NCI-H510A treated with DMSO at 0.1 percent for 48 hours (cell line): ENCODE data around the gene KLF7.
A peak's percentile ranks its signal among the peaks of the same experiment; 100 is the strongest.
"Not testable (repeated sequence)": the region's sequence is repeated elsewhere in the genome, so short reads cannot be mapped to it uniquely, and the experiment has no call there.

Experiments
- DNase-seq: peaks from one replicate; lab custom pipeline; 2025; lab: John Stamatoyannopoulos, UW

KLF7 gene

DNA sequence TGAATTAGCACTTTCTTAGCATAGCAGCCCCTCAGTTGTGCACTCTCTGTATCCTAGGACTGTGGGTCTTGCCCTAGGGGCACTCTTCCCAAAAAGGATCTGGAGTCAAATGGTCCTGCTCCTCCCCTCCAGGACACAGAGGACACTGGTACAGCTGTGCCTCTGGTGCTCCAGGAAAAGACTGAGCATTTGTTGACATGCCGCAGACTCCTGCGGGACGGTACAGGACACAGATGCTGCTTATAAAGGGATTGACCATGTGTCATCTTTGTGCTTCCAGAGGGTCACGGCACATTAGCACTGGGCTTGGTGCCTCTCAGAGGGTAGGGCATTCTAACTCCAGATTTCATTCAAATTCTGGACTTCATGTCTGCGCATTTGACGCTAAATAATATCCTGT lies 110.5 kb downstream of the KLF7 start:
- DNase-seq, result no peak

DNA sequence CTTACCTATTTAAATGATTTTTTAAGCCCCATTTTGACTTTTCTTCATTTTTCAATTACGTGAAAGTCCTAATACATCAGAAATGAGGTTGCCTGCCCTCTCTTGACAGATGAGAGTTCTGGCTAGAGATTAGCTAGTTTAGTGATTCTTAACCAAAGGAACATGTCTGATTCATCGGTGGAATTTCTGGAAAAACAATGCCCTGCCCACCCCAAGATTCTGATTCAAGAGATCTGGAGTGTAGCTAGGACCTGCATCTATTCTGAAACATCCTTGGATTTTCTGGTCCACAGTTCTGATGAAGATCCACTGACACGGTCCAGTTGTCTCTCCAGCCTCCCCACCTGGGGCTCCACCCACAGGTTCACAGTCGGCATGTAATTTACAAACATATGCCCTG lies 111.2 kb downstream of the KLF7 start:
- no peak for DNase-seq

DNA sequence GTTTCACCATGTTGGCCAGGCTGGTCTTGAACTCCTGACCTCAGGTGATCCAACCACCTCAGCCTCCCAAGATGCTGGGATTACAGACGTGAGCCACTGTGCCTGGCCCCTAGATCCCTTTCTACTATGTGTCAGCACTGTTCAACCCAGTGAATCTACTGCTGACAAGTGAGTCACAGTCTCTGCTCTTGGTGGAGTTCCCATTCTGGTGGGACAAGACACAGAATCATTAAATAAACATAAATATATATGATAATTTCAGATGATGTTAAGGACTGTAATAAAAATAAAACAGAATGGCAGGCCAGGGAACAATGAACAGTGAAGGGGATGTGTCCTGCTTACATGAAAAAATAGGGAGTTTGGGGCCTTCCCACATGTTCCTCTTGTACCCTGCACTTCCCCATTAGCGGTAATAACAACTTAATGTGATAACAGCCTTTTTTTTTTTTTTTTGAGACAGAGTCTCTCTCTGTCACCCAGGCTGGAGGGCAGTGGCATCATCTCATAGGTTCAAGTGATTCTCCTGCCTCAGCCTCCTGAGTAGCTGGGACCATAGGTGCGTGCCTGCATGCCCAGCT lies 114.3 kb downstream of the KLF7 start:
- no peak for DNase-seq

DNA sequence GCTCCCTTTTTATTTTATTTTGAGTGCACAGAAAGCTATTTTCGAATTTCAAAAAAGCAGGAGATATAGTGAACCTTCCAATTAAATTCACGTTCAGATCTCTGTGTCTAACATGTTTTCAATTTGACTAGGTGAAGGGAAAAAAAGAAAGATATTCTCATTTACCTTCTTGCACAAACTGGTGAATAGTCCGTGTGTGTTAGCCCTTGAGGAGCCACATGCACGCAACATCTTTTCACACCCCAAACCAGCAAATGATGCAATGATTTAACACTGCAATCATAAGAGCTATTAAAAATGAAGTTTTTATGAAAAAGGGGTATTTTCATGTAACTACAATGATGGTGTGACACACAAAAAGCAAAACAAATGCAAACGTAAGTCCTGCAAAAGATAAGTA lies 116.6 kb downstream of the KLF7 start:
- no peak for DNase-seq

DNA sequence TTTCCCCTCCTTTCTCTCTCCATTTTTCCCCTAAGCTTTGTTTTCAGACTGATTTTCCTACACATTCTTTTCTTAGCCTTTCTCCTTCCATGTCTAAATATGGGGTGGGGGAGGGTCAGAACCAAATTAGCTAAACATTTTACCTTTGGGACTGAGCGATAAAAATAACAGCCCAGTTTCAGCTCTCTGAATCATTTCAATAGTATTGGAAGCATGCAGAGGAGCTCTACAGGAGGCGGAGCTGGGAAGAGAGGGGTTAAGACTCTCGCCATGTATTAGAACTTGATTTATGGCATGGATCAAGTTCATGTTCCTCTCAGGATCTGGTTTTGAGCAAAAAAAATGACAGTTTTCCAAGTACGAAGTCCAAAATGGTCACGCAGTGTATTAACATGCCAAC lies 117.3 kb downstream of the KLF7 start:
- no peak for DNase-seq

DNA sequence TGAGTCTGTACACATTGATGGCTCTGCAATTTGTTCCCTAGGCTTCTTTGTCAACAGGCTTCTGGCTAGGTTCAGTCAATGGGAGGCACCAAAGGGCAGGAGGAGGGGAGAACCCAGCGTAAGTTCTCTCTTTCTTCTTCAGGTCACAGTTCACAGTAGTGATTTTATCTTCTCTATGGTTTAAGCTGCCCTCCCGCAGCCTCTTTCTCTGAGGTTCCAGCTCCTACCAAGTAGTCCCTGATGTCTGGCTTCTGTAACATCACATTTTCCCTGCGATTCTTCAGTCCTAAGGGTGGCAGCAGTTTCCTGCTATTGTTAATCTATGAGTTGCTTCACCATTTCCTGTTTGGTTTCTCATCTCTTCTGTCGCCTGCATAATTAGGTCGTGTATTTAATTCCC lies 119.0 kb downstream of the KLF7 start:
- DNase-seq, result peak; percentile 84

DNA sequence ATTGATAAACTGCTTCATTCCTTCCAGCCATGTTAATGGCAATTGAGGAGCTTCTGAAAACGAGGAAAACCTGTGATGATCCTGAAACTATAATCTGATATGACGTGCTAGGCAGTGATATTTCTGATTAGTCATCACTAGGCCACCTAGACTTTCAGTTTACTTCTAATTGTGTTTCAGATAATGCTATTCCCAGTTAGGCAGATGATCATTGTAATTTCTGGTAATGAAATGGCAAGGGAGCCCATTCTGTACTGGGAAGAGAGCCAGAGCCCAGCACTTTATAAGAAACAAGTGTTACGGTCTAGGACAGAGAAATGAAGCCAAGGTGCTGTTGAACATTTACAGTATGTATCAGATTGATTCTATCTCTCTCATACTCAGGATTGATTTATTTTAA lies 120.2 kb downstream of the KLF7 start:
- DNase-seq, result no peak

DNA sequence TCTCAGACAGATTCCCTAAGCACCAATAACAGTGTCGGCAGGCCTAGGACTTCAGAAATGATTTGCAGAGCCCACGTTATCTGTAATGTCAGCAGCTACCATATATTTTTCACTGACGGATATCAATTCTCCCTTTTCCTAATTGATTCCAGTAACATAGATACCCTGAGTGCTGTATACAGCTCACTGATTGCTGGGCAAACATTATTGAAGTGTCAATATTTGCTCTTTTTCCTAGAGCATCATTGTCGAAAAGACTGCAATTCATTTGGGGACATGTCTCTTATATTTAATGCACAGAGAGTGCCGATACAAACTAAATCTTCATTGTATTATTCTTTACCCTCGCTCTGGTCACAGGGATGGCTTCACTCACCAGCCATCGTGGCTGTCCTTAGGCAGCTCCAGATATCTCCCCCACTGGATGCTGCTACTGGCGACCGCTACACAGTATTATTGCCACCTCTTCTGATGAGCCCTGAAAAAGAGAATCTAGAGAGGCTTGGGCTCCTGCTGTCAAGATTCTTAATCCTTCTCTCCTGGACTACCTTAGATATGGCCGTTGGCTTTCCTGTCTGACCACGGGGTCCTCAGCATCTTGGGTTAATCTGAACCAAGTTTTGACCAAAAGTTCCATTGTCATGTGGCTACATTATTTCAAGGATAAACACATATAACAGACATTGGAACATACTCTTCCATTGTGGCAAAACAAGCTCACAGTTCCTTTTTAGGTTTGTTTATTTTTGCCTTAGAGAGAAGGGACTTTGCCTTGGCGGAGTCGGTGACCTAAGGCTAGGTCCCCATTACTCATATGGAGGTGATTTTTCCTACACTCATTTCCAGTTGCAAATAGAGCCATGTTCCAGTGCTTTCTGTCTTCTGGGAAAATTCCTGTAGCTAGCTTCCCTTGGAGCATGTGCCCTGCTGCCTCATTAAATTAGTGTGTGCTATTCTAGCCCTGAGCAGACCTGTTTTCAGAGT lies 121.1 kb downstream of the KLF7 start:
- DNase-seq, result peak; percentile 59

DNA sequence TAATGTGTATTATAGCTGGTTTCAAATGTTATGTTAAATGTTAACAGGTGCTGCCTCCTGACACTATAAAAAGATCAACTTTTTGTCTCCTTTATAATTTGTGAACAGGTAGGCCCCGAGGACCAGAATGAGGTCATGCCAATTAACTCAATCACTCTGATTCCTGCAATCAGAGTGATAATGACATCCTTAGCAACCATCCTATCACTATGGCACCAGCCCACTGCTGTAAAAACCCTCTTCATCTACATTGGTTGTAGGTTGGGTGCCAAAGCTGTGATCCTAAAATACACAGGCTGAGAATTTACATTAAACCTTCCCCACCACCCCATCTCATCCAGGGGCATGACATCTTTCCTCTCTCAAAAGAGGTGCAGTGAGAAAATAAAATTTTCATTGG lies 122.9 kb downstream of the KLF7 start:
- DNase-seq, result no peak

DNA sequence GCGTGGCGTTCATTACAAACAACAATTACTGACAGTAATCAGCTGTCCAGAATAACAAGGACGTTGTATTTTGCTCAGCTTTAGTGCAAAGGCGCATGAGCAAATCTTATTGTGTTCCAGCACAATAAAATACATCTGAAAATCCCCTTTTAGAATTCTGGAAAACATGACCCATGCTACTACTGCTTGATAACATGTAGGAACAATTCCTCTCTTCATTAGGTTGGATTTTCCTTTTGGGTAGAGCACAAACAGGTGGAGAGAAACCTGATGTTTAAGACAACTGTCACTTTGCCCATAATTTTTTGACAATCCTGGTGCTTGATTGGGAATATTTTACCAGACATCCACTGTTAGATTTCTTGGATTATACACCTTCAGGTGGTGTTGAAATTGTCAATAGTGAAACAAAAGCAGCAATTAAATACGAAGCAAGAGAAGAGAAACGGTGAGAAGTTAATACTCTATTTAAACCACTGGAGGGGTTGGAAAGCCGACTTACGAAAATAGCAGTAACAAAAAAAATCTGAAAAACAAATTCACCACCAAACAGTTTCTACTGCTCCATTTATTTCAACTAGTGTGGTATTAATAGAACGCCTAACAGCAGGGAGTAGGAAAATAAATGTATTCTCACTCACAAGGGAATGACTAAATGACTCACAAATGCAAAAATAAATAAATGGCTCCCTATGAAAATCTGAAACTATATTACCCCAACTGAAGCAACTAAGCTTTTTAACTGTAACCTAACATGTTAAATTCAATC lies 123.8 kb downstream of the KLF7 start:
- DNase-seq, result no peak

DNA sequence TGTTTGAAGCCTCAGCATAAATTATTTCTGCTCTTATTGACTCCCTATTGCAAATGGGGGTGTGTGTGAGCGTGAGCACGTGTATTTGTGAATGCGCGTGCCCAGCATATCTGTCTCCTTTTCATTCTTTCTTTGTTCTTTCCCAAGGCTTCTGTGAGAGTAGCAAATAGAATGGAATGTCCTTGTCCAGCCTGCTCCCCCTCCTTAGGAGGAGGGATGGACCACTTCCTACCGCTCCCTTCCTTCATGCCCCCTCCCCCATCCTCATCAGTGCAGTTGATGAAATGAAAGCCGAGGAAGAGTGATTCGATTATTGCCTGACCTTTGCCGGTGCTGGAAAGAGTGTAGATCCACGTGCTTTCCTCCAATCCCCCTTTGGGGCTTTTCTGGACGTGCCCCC lies 124.5 kb downstream of the KLF7 start:
- no peak for DNase-seq

DNA sequence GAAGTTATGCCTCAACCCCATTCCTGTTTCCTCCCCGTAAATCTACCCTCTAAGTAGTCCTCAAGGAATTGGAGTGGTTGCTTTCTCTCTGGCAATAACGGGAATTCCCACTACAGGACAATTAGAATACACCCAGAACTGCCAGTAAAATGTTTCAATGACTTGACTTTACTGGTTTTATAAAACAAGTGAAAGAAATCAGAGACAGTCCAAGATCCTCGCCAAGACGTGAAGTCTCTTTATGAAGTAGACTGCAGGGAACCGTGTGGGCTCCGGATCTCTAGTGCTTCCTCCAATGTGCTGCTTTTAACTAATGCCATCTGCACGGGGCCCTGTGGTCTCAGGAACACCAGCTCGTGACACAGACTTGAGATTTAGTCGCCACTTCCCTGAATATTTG lies 125.1 kb downstream of the KLF7 start:
- no peak for DNase-seq

DNA sequence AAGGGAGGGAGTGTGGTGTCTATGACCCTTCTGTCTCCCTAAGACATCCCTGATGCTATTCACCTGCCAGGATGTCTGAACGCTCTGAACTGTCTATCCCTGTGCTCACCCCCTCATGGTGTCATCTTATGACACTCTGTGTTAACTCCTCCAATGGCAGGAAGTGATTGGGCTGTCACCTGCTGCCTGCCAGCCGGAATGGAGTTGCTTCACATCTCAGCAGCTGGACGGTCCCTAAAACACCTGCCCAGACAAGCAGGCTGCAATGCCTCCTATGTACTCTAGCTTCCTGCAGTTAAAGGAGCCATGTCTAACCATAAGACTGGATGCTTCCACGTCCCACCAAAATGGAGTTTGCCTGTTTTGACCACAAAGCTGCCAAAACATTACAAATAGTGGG lies 126.5 kb downstream of the KLF7 start:
- peak; percentile 78 for DNase-seq

DNA sequence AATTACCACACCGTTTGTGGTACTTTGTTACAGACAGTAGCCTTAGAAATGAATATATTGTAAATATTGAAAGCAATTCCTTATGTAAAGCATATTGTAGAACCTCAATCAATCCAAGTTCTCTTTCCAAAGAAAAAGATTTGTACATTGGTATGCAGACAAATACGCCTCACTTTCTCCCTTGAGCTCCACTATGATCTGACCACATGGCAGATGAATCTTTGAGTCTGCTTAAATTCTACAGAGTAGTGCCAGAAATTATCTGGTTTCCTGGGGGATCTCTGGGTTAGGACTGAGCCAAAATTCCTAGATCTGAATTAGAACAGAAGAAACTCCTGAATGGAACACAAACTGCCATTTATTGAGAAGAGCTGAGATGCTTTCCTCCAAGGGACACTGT lies 127.4 kb downstream of the KLF7 start:
- DNase-seq, result no peak

DNA sequence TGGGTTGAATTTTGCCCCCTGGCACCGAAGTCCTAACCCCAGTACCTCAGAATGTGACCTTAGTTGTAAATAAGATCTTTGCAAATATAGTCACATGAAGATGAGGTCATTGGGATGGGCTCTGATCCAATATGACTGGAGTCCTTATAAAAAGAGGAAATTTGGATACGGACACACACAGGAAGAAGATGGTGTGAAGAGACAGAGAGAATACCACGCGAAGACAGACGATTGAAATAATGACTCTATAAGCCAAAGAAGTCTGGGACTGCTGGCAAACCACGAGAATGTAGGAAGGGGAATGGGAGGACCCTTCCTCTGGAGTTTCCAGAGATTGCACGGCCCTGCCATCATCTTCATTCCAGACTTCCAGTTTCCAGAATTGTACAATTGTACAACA lies 127.9 kb downstream of the KLF7 start:
- no peak for DNase-seq

DNA sequence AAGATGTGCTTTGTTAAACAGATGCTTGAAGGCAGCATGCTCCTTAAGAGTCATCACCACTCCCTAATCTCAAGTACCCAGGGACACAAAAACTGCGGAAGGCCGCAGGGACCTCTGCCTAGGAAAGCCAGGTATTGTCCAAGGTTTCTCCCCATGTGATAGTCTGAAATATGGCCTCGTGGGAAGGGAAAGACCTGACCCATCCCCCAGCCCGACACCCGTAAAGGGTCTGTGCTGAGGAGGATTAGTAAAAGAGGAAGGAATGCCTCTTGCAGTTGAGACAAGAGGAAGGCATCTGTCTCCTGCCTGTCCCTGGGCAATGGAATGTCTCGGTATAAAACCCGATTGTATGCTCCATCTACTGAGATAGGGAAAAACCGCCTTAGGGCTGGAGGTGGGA lies 128.7 kb downstream of the KLF7 start:
- DNase-seq, result not testable (repeated sequence)

DNA sequence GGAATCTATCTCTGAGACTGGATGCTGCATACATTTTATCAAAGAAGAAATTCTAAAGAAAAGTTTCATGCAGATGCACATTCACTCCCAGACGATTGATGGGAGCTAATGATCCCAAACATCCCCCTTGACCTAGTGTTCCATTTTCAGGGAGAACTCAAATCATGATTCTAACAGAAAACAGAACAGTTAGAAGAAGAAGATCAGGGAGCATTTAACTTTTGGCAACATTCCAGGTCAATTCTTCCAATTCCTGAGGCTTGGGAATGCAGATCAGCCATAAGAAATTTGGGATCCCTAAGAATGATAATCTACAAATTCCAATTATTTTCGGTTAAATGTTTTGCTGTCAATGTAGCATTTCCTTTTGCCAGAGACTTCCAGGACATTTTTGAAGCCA lies 129.9 kb downstream of the KLF7 start:
- no peak for DNase-seq

DNA sequence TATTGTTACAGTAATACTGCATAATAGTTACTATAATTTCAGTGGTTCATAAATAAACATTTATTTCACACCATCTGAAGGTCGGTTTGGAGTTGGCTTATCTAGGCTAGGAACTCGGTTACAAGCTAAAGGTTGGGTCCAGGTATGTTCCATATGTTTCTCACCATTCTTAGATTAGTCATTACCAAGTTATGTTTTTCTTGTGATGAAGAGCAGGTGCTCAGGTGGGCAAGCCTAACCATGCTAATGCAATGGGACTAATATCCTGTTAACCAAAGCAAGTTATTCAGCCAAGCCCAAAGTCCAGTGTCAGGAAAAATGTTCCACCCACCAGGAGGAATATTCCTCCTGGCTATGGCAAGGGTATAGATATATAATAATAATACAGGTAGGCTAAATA lies 133.3 kb downstream of the KLF7 start:
- no peak for DNase-seq
